HepG2 (cell line): ENCODE measurements around the gene SSR2. TPM values are rescaled to one million over a fixed set of nuclear protein-coding genes. Genes with fewer than 3 reads are reported as not detected.
A peak's percentile ranks its signal among the peaks of the same experiment; 100 is the strongest.

ENCODE experiments used
- ATAC-seq: fragments of 200-7000 bp; cut with Tn5 transposase; 3 replicates; pipeline ENCODE4 v1.9.1; 2020; ENCODE audit warnings: mild to moderate bottlenecking, moderate library complexity
- BruUV-seq: library from RNA; stranded (reverse); fragments of 400-500 nt; replicated peaks from 2 replicates; lab custom pipeline; 2021; lab: Mats Ljungman, UMichigan
- CTCF ChIA-PET: fragments of 300-600 bp; formaldehyde crosslinking; extraction: SDS; loops from one replicate; lab custom pipeline; 2021; ENCODE audit warnings: low total read pairs, inconsistent platforms, low intra/inter-chr PET ratio; lab: Yijun Ruan, JAX
- POLR2A ChIA-PET: fragments of 350-600 bp; sonication (Branson Sonifier 250); formaldehyde crosslinking; loops from one replicate; lab custom pipeline; 2020; ENCODE audit warnings: antibody characterized with exemption, inconsistent platforms; lab: Yijun Ruan, JAX
- DNase-seq: peaks from one replicate; pipeline ENCODE4 v3.0.0-alpha.2; 2015; ENCODE audit warnings: low spot score
- FAIRE-seq: peaks from 3 replicates; lab custom pipeline; 2011; peaks lifted over from hg19 to GRCh38; lab: Jason Lieb, UNC
- H2AFZ ChIP-seq: one replicate; pipeline ENCODE4 v1.6.1; 2011; ENCODE audit warnings: low read length, inconsistent platforms
- H3K27ac ChIP-seq: fragments of 300-600 bp; 3 replicates; pipeline ENCODE4 v1.8.0; 2011; ENCODE audit warnings: mixed run types, mild to moderate bottlenecking, mixed read lengths, low read length, inconsistent platforms; ENCODE audit not compliant: insufficient read depth; ENCODE audit errors: extremely low read length
- H3K27me3 ChIP-seq, 2 experiments: fragments of 200-600 bp in 1 of 2; 2 replicates in 1 of 2; 3 replicates in 1 of 2; pipeline versions ENCODE4 v1.6.0 to v1.8.0; 2011; ENCODE audit warnings: low read length in 2 of 2, mild to moderate bottlenecking in 2 of 2, moderate library complexity in 2 of 2, inconsistent platforms in 1 of 2; ENCODE audit not compliant: insufficient read depth in 2 of 2, control insufficient read depth in 1 of 2
- H3K36me3 ChIP-seq, 2 experiments: fragments of 200-600 bp in 1 of 2; replicated peaks in 1 of 2; 2 replicates in 1 of 2; 3 replicates in 1 of 2; pipeline versions ENCODE4 v1.5.1 to v1.8.0; 2011; ENCODE audit warnings: low read length in 2 of 2, inconsistent platforms in 1 of 2; ENCODE audit not compliant: insufficient read depth in 2 of 2, control insufficient read depth in 1 of 2
- H3K4me1 ChIP-seq: 2 replicates; pipeline ENCODE4 v1.5.1; 2012; ENCODE audit warnings: low read length, inconsistent platforms; ENCODE audit not compliant: insufficient read depth
- H3K4me2 ChIP-seq: 2 replicates; pipeline ENCODE4 v1.6.0; 2011; ENCODE audit warnings: low read depth, low read length, inconsistent platforms
- H3K4me3 ChIP-seq, 3 experiments: fragments of 200-600 bp in 1 of 3; sonication (generic), shearing (Covaris generic) in 1 of 3; replicated peaks in 1 of 3; 2 replicates each; pipeline ENCODE4 v1.5.1; 2011 to 2016; ENCODE audit warnings: low read length in 3 of 3, inconsistent platforms in 2 of 3, low read depth in 2 of 3, mild to moderate bottlenecking in 2 of 3, control low read depth in 1 of 3, mixed read lengths in 1 of 3; ENCODE audit not compliant: insufficient read depth in 1 of 3
- H3K79me2 ChIP-seq: one replicate; pipeline ENCODE4 v1.6.1; 2011; ENCODE audit warnings: low read length, inconsistent platforms; ENCODE audit not compliant: insufficient read depth
- H3K9ac ChIP-seq: 2 replicates; pipeline ENCODE4 v1.6.0; 2011; ENCODE audit warnings: mild to moderate bottlenecking, low read depth, low read length, inconsistent platforms; ENCODE audit not compliant: insufficient read depth
- H3K9me3 ChIP-seq: 2 replicates; pipeline ENCODE4 v1.5.1; 2012; ENCODE audit warnings: mild to moderate bottlenecking, low read length
- H4K20me1 ChIP-seq: 2 replicates; pipeline ENCODE4 v1.6.0; 2011; ENCODE audit warnings: inconsistent platforms, mild to moderate bottlenecking, low read length, moderate library complexity; ENCODE audit not compliant: insufficient read depth
- AGO1 ChIP-seq: fragments of 200-400 bp; formaldehyde crosslinking; IDR thresholded peaks from 2 replicates; pipeline ENCODE4 v1.6.1; 2017; ENCODE audit warnings: mild to moderate bottlenecking, low read depth, low read length, moderate library complexity; ENCODE audit not compliant: poor library complexity, severe bottlenecking
- ELF4 ChIP-seq: sonication (generic); formaldehyde crosslinking; IDR thresholded peaks from 2 replicates; pipeline ENCODE4 v1.5.0; 2020; ENCODE audit warnings: missing genetic modification reagents, mild to moderate bottlenecking, moderate library complexity, borderline replicate concordance
- GPN1 ChIP-seq: sonication (generic); formaldehyde crosslinking; IDR thresholded peaks from 2 replicates; pipeline ENCODE4 v1.5.1; 2020; ENCODE audit warnings: missing genetic modification reagents, borderline replicate concordance
- KAT2B ChIP-seq: fragments of 150-350 bp; IDR thresholded peaks from 2 replicates; pipeline ENCODE4 v1.6.1; 2014; ENCODE audit warnings: low read depth, low read length, borderline replicate concordance
- KDM5B ChIP-seq: sonication (generic); formaldehyde crosslinking; IDR thresholded peaks from 2 replicates; pipeline ENCODE4 v1.4.0; 2020; ENCODE audit warnings: missing genetic modification reagents, mild to moderate bottlenecking, borderline replicate concordance
- NCOA1 ChIP-seq: sonication (generic); formaldehyde crosslinking; IDR thresholded peaks from 2 replicates; pipeline ENCODE4 v1.9.0; 2021; ENCODE audit warnings: missing genetic modification reagents
- POLR2G ChIP-seq: fragments of 200-400 bp; formaldehyde crosslinking; IDR thresholded peaks from 2 replicates; pipeline ENCODE4 v1.6.1; 2018; ENCODE audit warnings: mild to moderate bottlenecking, low read depth, low read length, moderate library complexity
- RAD21 ChIP-seq: fragments of 450-650 bp; formaldehyde crosslinking; IDR thresholded peaks from 2 replicates; pipeline ENCODE4 v1.5.0; 2020; ENCODE audit warnings: mild to moderate bottlenecking
- SMARCC2 ChIP-seq: fragments of 450-650 bp; IDR thresholded peaks from 2 replicates; pipeline ENCODE4 v1.6.1; 2017; ENCODE audit warnings: antibody characterized with exemption, mild to moderate bottlenecking
- ZNF10 ChIP-seq: sonication (generic); formaldehyde crosslinking; IDR thresholded peaks from 2 replicates; pipeline ENCODE4 v1.4.0; 2020; ENCODE audit warnings: mild to moderate bottlenecking, low read depth, missing genetic modification reagents, borderline replicate concordance
- ZNF207 ChIP-seq: fragments of 450-650 bp; IDR thresholded peaks from 2 replicates; pipeline ENCODE4 v1.6.1; 2016; ENCODE audit warnings: antibody characterized with exemption, borderline replicate concordance
- ZNF614 ChIP-seq: IDR thresholded peaks from 2 replicates; pipeline ENCODE4 v1.6.1; 2018; ENCODE audit warnings: missing biosample characterization, missing genetic modification reagents, inconsistent platforms, borderline replicate concordance
- WGBS: methylation state at CpG from one replicate; pipeline ENCODE4 v1.1.6; 2017; ENCODE audit warnings: low lambda C conversion rate; 5-methylcytosine and 5-hydroxymethylcytosine counted together
- in situ Hi-C: cut with HindIII; loops from 2 replicates; pipeline ENCODE4 v1.10.0; 2017; ENCODE audit warnings: low pct_unique_long_range_greater_than_20kb; ENCODE audit not compliant: extremely low pct_ligation_motif_present
- intact Hi-C: fragments of 100-400 bp; cut with micrococcal nuclease; formaldehyde crosslinking; loops from one replicate; pipeline ENCODE4 v1.10.0; 2022; ENCODE audit not compliant: unreplicated experiment
- polyA plus RNA-seq, 8 experiments: library from polyadenylated mRNA; depleted of rRNA in 3 of 8; stranded (reverse) in 7 of 8; unstranded in 1 of 8; fragments of >200 nt; fragmentation: Illumina TruSeq in 4 of 8; extraction: Trizol in 4 of 8; gene quantifications; 2 replicates each; pipeline versions ENCODE4 v1.2.1 to v1.2.3, GENCODE V29; 2011 to 2016; ENCODE audit warnings: low read depth in 4 of 8, missing spikeins in 1 of 8, mixed read lengths in 1 of 8; ENCODE audit not compliant: insufficient read depth in 1 of 8
- total RNA-seq, 5 experiments: library from RNA; depleted of rRNA; stranded (reverse); fragments of >200 nt; fragmentation: Illumina TruSeq; extraction: Trizol; gene quantifications; 2 replicates each; pipeline ENCODE4 v1.2.3, GENCODE V29; 2016; ENCODE audit warnings: low read depth in 1 of 5
- TF ChIP-seq, protein P1 (sequence below), 2 experiments: IDR thresholded peaks; 2 replicates each; pipeline ENCODE4 v1.6.1; 2011 to 2012; ENCODE audit warnings: low read length in 2 of 2, borderline replicate concordance in 1 of 2, low read depth in 1 of 2, mild to moderate bottlenecking in 1 of 2, moderate library complexity in 1 of 2
- TF ChIP-seq, protein P2 (sequence below): IDR thresholded peaks from 2 replicates; pipeline ENCODE4 v1.6.1; 2016; ENCODE audit warnings: missing biosample characterization, missing genetic modification reagents, low read depth

Gene SSR2
- total and polyA plus RNA-seq, 2 of the 13 experiments (the other 11 are each of a cell fraction or from before 2014, with no cell fraction given) = 284 to 461 TPM

DNA sequence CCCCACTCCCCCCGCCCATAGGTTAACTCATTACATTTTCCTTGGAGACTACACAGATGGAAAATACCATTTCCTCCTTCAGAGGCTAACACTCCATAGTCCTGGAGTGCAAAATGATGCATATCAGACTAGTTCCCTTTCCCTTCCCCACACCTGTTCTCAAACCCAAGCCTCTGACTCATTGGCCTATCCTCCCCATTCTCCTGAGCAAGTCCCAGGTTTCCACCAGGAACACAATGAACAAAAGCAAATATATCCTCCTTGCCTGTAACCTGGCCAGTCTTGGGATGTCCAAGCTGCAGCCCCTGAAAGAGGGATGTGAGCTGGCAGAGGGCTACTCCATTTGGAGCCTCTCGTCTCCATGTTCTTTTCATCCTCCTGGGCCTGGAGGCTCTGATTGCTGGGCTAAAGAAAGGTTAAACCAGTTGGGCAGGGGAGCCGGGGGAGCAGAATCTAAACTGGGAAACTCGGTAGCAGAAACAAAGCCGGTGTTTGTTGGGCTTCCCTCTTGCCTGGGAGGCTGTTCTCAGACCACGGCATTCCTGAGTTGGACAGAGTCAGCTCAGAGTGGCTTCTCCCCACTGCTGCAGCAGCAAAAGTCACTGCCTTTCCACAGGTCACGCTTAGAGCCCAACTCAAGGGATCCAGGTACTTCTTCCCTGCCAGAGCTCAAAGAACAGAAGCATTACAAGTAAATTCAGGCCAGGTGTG, 13.9 kb downstream of the SSR2 start:
- Histone ChIP-seq H3K36me3 (peaks cover 11 to 21% of the 10 kb centered on the region in 2 experiments), H3K4me1 (peaks cover 59% of the 10 kb centered on the region), H2AFZ (no peak overlapping the region), H3K27ac (peak overlapping the region; percentile 33), H3K9me3 (no peaks in the 10 kb centered on the region), H3K9ac (no peak overlapping the region), H3K27me3 (no peaks in the 10 kb centered on the region), H4K20me1 (no peaks in the 10 kb centered on the region), H3K4me3 (no peak overlapping the region), H3K4me2 (0 out of 2 replicates have a peak overlapping the region, but pooled peaks have one; percentile 15), H3K79me2 (no peaks in the 10 kb centered on the region)
- in situ Hi-C loops = no loop called here
- intact Hi-C loops = loop anchor here (10.0 kb wide), 1 partner anchor 58 kb away; the partner anchor contains the start of gene RAB25
- CTCF ChIA-PET = no interaction called here
- DNase-seq = no peak
- POLR2A ChIA-PET = no interaction called here
- WGBS = 50% methylated on average over 6 of the region's 7 CpGs
- peak; percentile 12; the same call in 2 of the 3 replicates for ATAC-seq
- FAIRE-seq = no peak
- BruUV-seq = no TSS peak
- TF ChIP-seq SMARCC2 = no peak
- TF ChIP-seq, protein P1, sequence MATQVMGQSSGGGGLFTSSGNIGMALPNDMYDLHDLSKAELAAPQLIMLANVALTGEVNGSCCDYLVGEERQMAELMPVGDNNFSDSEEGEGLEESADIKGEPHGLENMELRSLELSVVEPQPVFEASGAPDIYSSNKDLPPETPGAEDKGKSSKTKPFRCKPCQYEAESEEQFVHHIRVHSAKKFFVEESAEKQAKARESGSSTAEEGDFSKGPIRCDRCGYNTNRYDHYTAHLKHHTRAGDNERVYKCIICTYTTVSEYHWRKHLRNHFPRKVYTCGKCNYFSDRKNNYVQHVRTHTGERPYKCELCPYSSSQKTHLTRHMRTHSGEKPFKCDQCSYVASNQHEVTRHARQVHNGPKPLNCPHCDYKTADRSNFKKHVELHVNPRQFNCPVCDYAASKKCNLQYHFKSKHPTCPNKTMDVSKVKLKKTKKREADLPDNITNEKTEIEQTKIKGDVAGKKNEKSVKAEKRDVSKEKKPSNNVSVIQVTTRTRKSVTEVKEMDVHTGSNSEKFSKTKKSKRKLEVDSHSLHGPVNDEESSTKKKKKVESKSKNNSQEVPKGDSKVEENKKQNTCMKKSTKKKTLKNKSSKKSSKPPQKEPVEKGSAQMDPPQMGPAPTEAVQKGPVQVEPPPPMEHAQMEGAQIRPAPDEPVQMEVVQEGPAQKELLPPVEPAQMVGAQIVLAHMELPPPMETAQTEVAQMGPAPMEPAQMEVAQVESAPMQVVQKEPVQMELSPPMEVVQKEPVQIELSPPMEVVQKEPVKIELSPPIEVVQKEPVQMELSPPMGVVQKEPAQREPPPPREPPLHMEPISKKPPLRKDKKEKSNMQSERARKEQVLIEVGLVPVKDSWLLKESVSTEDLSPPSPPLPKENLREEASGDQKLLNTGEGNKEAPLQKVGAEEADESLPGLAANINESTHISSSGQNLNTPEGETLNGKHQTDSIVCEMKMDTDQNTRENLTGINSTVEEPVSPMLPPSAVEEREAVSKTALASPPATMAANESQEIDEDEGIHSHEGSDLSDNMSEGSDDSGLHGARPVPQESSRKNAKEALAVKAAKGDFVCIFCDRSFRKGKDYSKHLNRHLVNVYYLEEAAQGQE (IDR thresholded peaks at IDR 0.05; ENCODE audit: borderline replicate concordance in 1 of 2, low read depth in 1 of 2, low read length in 2 of 2) = no peak
- TF ChIP-seq KDM5B (CRISPR knock-in tag) = no peak
- TF ChIP-seq AGO1 = no peak
- TF ChIP-seq RAD21 (CRISPR knock-in tag) = no peak
- no peak; the same call in 1 of the 2 replicates for TF ChIP-seq POLR2G
- no peak for TF ChIP-seq ZNF614
- no peak for TF ChIP-seq GPN1 (CRISPR knock-in tag)
- TF ChIP-seq ELF4 (CRISPR knock-in tag) = no peak
- TF ChIP-seq, protein P2, sequence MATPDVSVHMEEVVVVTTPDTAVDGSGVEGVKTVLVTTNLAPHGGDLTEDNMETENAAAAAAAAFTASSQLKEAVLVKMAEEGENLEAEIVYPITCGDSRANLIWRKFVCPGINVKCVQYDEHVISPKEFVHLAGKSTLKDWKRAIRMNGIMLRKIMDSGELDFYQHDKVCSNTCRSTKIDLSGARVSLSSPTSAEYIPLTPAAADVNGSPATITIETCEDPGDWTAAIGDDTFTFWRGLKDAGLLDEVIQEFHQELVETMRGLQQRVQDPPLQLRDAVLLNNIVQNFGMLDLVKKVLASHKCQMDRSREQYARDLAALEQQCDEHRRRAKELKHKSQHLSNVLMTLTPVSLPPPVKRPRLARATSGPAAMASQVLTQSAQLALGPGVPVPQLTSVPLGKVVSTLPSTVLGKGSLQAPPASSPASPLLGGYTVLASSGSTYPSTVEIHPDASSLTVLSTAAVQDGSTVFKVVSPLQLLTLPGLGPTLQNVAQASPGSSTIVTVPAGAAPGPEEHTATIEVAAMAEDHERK (CRISPR knock-in tag) = no peak
- no peak for TF ChIP-seq ZNF10 (CRISPR knock-in tag)
- TF ChIP-seq KAT2B = no peak
- TF ChIP-seq ZNF207 = no peak
- TF ChIP-seq NCOA1 (CRISPR knock-in tag) = no peak
